ENCODE data around the gene ZNF18.

ZNF18 gene

DNA sequence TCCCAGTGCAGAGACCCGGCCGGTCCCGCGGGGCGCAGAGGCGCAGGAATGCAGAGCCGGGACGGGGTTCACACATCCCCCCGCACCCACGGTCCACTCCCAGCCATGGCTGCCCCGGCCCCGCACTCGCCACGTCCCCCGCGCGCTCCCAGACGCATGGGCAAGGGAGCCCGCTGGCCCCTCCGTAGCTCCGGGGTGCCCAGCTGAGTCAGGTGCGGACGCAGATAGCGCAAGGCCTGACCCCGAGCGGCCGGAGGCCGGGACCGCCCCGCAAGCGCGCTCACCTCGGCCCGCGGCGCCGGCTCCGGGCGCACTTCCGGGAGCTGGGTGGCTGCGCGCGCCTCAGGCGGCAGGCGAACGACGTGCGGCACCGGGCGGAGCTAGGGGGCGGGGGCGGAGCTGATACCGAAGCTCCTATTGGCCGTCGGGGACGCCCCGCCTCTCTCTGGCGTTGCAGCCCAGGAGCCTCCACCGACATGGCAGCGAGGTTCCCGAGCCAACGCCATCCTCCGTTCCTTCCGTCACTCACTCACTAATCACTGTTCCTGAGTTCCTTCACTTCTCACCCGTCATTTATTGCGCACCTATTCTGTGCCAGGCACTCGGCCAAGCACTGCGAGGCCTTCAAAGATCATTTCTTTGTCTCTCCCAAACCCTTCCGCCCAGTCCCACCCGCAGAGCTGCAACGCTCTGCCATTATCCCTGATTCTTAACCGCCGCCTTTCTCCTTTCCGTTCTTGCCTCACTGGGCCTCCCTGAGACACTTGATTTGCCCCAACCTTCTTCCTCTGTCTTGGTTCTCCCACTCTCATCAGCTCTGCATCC is at the start of gene ZNF18:
TSS of gene ZNF18 (minus strand) at position 329 of the 825 bp plus-strand sequence. CDS start 4,646 bp downstream, outside the sequence.
- H4K20me1 ChIP-seq (ENCODE audit: insufficient read depth): no peaks in the 10 kb centered on the region
- H3K9ac ChIP-seq: peak within 1 kb of the TSS; percentile 39; the same call in 1 of the 2 replicates
- H3K36me3 ChIP-seq (ENCODE audit: insufficient read depth): no peaks in the 10 kb centered on the region
- no peak within 1 kb of the TSS for H3K4me3 ChIP-seq (IDR thresholded peaks at IDR 0.05; ENCODE audit: insufficient read depth, low read depth, low read length)
- H2AFZ ChIP-seq (ENCODE audit: low read depth): peak within 1 kb of the TSS; percentile 49; the same call in 1 of the 2 replicates
- peak within 1 kb of the TSS; percentile 32 for H3K27ac ChIP-seq
- H3K27me3 ChIP-seq (ENCODE audit: insufficient read depth, low read depth): no peaks in the 10 kb centered on the region
- H3K4me1 ChIP-seq (ENCODE audit: low read depth, poor library complexity, severe bottlenecking): no peaks in the 10 kb centered on the region
- H3K79me2 ChIP-seq (ENCODE audit: insufficient read depth, low read depth): no peaks in the 10 kb centered on the region
- no peak within 1 kb of the TSS; the same call in 1 of the 2 replicates for H3K4me2 ChIP-seq
- TF ChIP-seq, protein P1, sequence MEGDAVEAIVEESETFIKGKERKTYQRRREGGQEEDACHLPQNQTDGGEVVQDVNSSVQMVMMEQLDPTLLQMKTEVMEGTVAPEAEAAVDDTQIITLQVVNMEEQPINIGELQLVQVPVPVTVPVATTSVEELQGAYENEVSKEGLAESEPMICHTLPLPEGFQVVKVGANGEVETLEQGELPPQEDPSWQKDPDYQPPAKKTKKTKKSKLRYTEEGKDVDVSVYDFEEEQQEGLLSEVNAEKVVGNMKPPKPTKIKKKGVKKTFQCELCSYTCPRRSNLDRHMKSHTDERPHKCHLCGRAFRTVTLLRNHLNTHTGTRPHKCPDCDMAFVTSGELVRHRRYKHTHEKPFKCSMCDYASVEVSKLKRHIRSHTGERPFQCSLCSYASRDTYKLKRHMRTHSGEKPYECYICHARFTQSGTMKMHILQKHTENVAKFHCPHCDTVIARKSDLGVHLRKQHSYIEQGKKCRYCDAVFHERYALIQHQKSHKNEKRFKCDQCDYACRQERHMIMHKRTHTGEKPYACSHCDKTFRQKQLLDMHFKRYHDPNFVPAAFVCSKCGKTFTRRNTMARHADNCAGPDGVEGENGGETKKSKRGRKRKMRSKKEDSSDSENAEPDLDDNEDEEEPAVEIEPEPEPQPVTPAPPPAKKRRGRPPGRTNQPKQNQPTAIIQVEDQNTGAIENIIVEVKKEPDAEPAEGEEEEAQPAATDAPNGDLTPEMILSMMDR (conservative IDR thresholded peaks at IDR 0.05; ENCODE audit: low read depth, low read length): no peak

DNA sequence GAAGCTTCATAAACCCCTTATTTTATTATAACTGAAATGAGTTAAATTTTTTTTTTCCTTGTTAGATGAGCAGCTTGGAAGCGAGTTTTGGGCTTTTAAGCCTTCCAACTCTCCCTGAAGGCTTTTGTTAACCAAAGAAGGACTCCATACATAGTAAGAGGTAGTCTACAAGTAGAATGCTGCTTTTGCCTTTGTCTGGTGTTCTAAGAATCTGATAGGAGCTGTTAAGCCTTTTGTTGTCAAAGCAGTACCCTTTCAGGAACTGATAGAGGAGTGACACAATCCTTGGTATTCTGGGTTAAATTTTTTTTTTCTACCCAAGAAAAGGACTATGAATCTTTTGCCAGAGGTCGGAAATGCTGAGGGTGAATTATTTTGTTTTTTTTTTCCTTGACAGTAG is 49.5 kb upstream of the ZNF18 start:
- Histone ChIP-seq H3K9ac (no peak overlapping the region), H3K4me2 (no peak overlapping the region), H3K4me1 (ENCODE audit: low read depth, poor library complexity, severe bottlenecking) (no peaks in the 10 kb centered on the region), H3K27ac (no peak overlapping the region), H3K27me3 (ENCODE audit: insufficient read depth, low read depth) (no peaks in the 10 kb centered on the region), H3K36me3 (ENCODE audit: insufficient read depth) (no peaks in the 10 kb centered on the region), H2AFZ (ENCODE audit: low read depth) (no peak overlapping the region), H3K4me3 (IDR thresholded peaks at IDR 0.05; ENCODE audit: insufficient read depth, low read depth, low read length) (no peak overlapping the region), H3K79me2 (ENCODE audit: insufficient read depth, low read depth) (no peaks in the 10 kb centered on the region), H4K20me1 (ENCODE audit: insufficient read depth) (no peaks in the 10 kb centered on the region)
- TF ChIP-seq, protein P1 (conservative IDR thresholded peaks at IDR 0.05; ENCODE audit: low read depth, low read length): no peak

DNA sequence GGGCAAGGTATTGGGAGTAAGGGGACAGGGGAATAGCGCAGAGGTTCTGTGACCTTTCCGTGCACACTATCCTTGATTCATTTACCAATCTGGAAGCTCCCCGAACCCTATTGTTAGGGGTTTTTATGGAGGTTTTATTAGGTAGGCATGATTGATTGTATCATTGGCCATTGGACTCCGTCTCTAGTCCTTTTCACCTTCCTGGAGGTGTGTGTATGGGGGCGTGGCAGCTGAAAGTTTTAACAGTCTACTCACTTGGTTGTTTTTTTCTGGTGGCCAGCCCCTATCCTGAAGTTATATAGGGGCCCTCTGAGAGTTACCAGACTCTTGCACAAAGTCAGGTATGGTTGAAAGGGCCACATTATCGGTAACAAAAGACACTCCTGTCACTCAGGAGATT is 46.4 kb upstream of the ZNF18 start:
- TF ChIP-seq, protein P1 (conservative IDR thresholded peaks at IDR 0.05; ENCODE audit: low read depth, low read length): no peak

DNA sequence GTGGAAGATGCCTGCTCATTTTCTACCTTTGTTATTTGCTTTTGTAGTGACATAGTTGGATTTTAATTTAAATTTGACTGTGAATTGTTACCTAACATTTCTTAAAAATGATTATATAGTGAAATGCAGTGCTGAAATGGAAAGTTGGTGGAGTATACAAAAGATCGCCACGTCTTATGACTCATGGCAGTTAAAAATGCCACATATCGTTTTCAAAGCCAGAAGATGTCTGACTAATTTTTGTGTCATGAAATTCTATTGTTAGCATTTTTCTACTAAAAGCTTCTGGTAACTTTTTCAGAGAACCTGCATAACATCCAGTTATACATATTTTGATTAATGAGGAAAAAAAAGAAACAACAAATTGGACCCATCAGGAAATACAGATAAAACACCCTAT is 44.0 kb upstream of the ZNF18 start:
- no peaks in the 10 kb centered on the region for H3K79me2 ChIP-seq (ENCODE audit: insufficient read depth, low read depth)
- no peak overlapping the region for H2AFZ ChIP-seq (ENCODE audit: low read depth)
- no peak overlapping the region for H3K4me2 ChIP-seq
- no peak overlapping the region for H3K27ac ChIP-seq
- no peaks in the 10 kb centered on the region for H3K27me3 ChIP-seq (ENCODE audit: insufficient read depth, low read depth)
- TF ChIP-seq, protein P1 (conservative IDR thresholded peaks at IDR 0.05; ENCODE audit: low read depth, low read length): no peak
- H3K4me3 ChIP-seq (IDR thresholded peaks at IDR 0.05; ENCODE audit: insufficient read depth, low read depth, low read length): no peak overlapping the region
- no peaks in the 10 kb centered on the region for H3K4me1 ChIP-seq (ENCODE audit: low read depth, poor library complexity, severe bottlenecking)
- H3K9ac ChIP-seq: no peak overlapping the region
- no peaks in the 10 kb centered on the region for H3K36me3 ChIP-seq (ENCODE audit: insufficient read depth)
- no peaks in the 10 kb centered on the region for H4K20me1 ChIP-seq (ENCODE audit: insufficient read depth)

More for the DNA sequence above, 46.4 kb upstream of the ZNF18 start:
- H3K79me2 ChIP-seq (ENCODE audit: insufficient read depth, low read depth): no peaks in the 10 kb centered on the region
- H3K4me1 ChIP-seq (ENCODE audit: low read depth, poor library complexity, severe bottlenecking): no peaks in the 10 kb centered on the region
- H3K27me3 ChIP-seq (ENCODE audit: insufficient read depth, low read depth): no peaks in the 10 kb centered on the region
- H4K20me1 ChIP-seq (ENCODE audit: insufficient read depth): no peaks in the 10 kb centered on the region
- no peak overlapping the region for H3K4me2 ChIP-seq
- no peak overlapping the region for H3K27ac ChIP-seq
- no peaks in the 10 kb centered on the region for H3K36me3 ChIP-seq (ENCODE audit: insufficient read depth)
- H3K9ac ChIP-seq: no peak overlapping the region
- H2AFZ ChIP-seq (ENCODE audit: low read depth): no peak overlapping the region
- H3K4me3 ChIP-seq (IDR thresholded peaks at IDR 0.05; ENCODE audit: insufficient read depth, low read depth, low read length): no peak overlapping the region
